Posterior vena cava (tissue), 2 donors: Measurements from ENCODE around the gene BUD31. TPM values are rescaled to one million over a fixed set of nuclear protein-coding genes. Genes with fewer than 3 reads are reported as not detected.

Experiments used
- DNase-seq: peaks from one replicate; pipeline ENCODE4 v3.0.0-alpha.2; 2020; ENCODE audit warnings: low spot score
- intact Hi-C, 2 donors: fragments of 100-400 bp; cut with DNase I; formaldehyde crosslinking; loops; one replicate each; pipeline versions ENCODE4 v1.14.1 to v1.14.2; 2022 to 2023
- long read RNA-seq, 2 donors: library from polyadenylated mRNA; unstranded; transcript quantifications; one replicate each; pipeline ENCODE4 v2.0.0, GENCODE V29; 2020 to 2021
- total RNA-seq, 2 donors: library from RNA; stranded (reverse); fragmentation: NEBNext Ultra II Directional; extraction: Animal tissue kit (Norgen Biotek cat#: 25700); gene quantifications; one replicate each; pipeline ENCODE4 v1.2.1, GENCODE V29; 2021
- donor health status: DM: yes; HTN: yes; CAD: no.
- donor health status: DM: yes; HTN: yes; CAD: no.

The BUD31 gene
- total RNA-seq = 10 to 100 TPM; 48.2 to 57.1 TPM
- long read RNA-seq, donor 1, transcript BUD31-202 (6 exons, 1,139 nt) = major isoform, 15 of 22 reads
- long read RNA-seq, donor 1, partial matches to known transcripts = 3 of 22 reads
- long read RNA-seq, donor 1, other reads (novel, unspliced or antisense) = 1 of 22 reads
- long read RNA-seq, donor 2, transcript BUD31-201 (6 exons, 1,035 nt) = major isoform, 46 of 109 reads
- long read RNA-seq, donor 2, transcript BUD31-202 (6 exons, 1,139 nt) = minor isoform, 38 of 109 reads
- long read RNA-seq, donor 2, partial matches to known transcripts = 9 of 109 reads
- long read RNA-seq, donor 2, other reads (novel, unspliced or antisense) = 15 of 109 reads

- intact Hi-C loops = loop anchor here in 1 of 2 donors (5.0 kb wide), 1 partner anchor 44 kb away; no protein-coding TSS in a partner anchor
- peak; percentile 98 for DNase-seq
Observed at GRCh38 chr7:99408379-99409191, at the start of gene BUD31, which contains the start of gene PDAP1. TSS of gene BUD31 (plus strand) at chr7:99408969. CDS start at chr7:99411093, 2,124 bp downstream. TSS of gene PDAP1 (minus strand) at chr7:99408597. CDS start at chr7:99408548, 49 bp downstream.

GRCh38 chr7:99359465-99360154 lies 49.2 kb upstream of the BUD31 start:
- intact Hi-C loops = no loop called here
- peak; percentile 66 for DNase-seq

GRCh38 chr7:99362801-99363200 lies 46.0 kb upstream of the BUD31 start:
- intact Hi-C loops = no loop called here
- peak; percentile 9 for DNase-seq

GRCh38 chr7:99363286-99363685 lies 45.5 kb upstream of the BUD31 start:
- intact Hi-C loops = no loop called here
- no peak for DNase-seq

GRCh38 chr7:99365318-99366141 lies 43.2 kb upstream of the BUD31 start:
- peak; percentile 79 for DNase-seq
- intact Hi-C loops = no loop called here

GRCh38 chr7:99366646-99367045 lies 42.1 kb upstream of the BUD31 start:
- intact Hi-C loops = no loop called here
- peak; percentile 67 for DNase-seq

GRCh38 chr7:99368750-99369389 lies 39.9 kb upstream of the BUD31 start:
- intact Hi-C loops = no loop called here
- peak; percentile 47 for DNase-seq

GRCh38 chr7:99369767-99370391 lies 38.9 kb upstream of the BUD31 start:
- DNase-seq = no peak
- intact Hi-C loops = no loop called here

GRCh38 chr7:99371376-99371920 lies 37.3 kb upstream of the BUD31 start:
- intact Hi-C loops = no loop called here
- no peak for DNase-seq

GRCh38 chr7:99372275-99373090 lies 36.3 kb upstream of the BUD31 start:
- DNase-seq = no peak
- intact Hi-C loops = no loop called here

GRCh38 chr7:99373091-99374066 lies 35.4 kb upstream of the BUD31 start:
- intact Hi-C loops = no loop called here
- no peak for DNase-seq

GRCh38 chr7:99374111-99375064 lies 34.4 kb upstream of the BUD31 start, which contains the start of gene ARPC1B:
TSS of gene ARPC1B (plus strand) at chr7:99374730. CDS start at chr7:99385715, 10,985 bp downstream.
- peak; percentile 95 for DNase-seq
- intact Hi-C loops = no loop called here

GRCh38 chr7:99375070-99375807 lies 33.5 kb upstream of the BUD31 start:
- peak; percentile 95 for DNase-seq
- intact Hi-C loops = no loop called here

GRCh38 chr7:99379043-99379577 lies 29.7 kb upstream of the BUD31 start:
- DNase-seq = peak; percentile 92
- intact Hi-C loops = no loop called here
